Caco-2 (cell line): Measurements from ENCODE around the gene UBE2I. TPM values are rescaled to one million over a fixed set of nuclear protein-coding genes. Genes with fewer than 3 reads are reported as not detected.

Source experiments
- BruUV-seq: library from RNA; stranded (reverse); fragments of 400-500 nt; replicated peaks from 2 replicates; lab custom pipeline; 2021; lab: Mats Ljungman, UMichigan
- CTCF ChIA-PET: fragments of 300-600 bp; sonication (Branson Sonifier 250); formaldehyde crosslinking; loops from one replicate; lab custom pipeline; 2022; ENCODE audit warnings: antibody characterized with exemption; lab: Charles Lee
- POLR2A ChIA-PET: fragments of 300-600 bp; sonication (Branson Sonifier 250); formaldehyde crosslinking; loops from one replicate; lab custom pipeline; 2022; ENCODE audit warnings: antibody characterized with exemption; lab: Charles Lee
- DNase-seq, 2 experiments: peaks; one replicate each; pipeline versions ENCODE4 v3.0.0 to v3.0.0-alpha.2; 2020 to 2022
- H3K27me3 ChIP-seq: replicated peaks from 2 replicates; pipeline ENCODE4 v1.6.0; 2011; ENCODE audit warnings: low read length; ENCODE audit not compliant: control insufficient read depth, insufficient read depth
- H3K36me3 ChIP-seq: 2 replicates; pipeline ENCODE4 v1.5.1; 2011; ENCODE audit warnings: low read length; ENCODE audit not compliant: control insufficient read depth, insufficient read depth
- H3K4me1 ChIP-seq: fragments of 250-450 bp; sonication (Bioruptor Pico); 2 replicates; pipeline ENCODE4 v1.5.1; 2020; ENCODE audit warnings: mild to moderate bottlenecking
- H3K4me3 ChIP-seq: 2 replicates; pipeline ENCODE4 v1.5.1; 2011; ENCODE audit warnings: low read depth, mild to moderate bottlenecking, control low read depth, low read length
- H3K9me3 ChIP-seq: fragments of 250-450 bp; sonication (Bioruptor Pico); 2 replicates; pipeline ENCODE4 v1.5.1; 2020; ENCODE audit warnings: mild to moderate bottlenecking, moderate library complexity
- H3K27ac Mint-ChIP-seq: one replicate; pipeline ENCODE4 v1.8.0; 2022; ENCODE audit warnings: mixed read lengths; ENCODE audit not compliant: unreplicated experiment
- H3K27me3 Mint-ChIP-seq: one replicate; pipeline ENCODE4 v1.8.0; 2022; ENCODE audit warnings: mixed read lengths; ENCODE audit not compliant: insufficient read depth, unreplicated experiment
- H3K36me3 Mint-ChIP-seq: one replicate; pipeline ENCODE4 v1.8.0; 2022; ENCODE audit warnings: mild to moderate bottlenecking, mixed read lengths; ENCODE audit not compliant: insufficient read depth, unreplicated experiment
- H3K4me1 Mint-ChIP-seq: one replicate; pipeline ENCODE4 v1.8.0; 2022; ENCODE audit warnings: low read depth, mixed read lengths; ENCODE audit not compliant: unreplicated experiment
- H3K4me3 Mint-ChIP-seq: one replicate; pipeline ENCODE4 v1.8.0; 2022; ENCODE audit warnings: mild to moderate bottlenecking, moderate library complexity, mixed read lengths; ENCODE audit not compliant: unreplicated experiment
- H3K9me3 Mint-ChIP-seq: one replicate; pipeline ENCODE4 v1.8.0; 2022; ENCODE audit warnings: mixed read lengths; ENCODE audit not compliant: unreplicated experiment
- intact Hi-C: fragments of 100-400 bp; cut with micrococcal nuclease; formaldehyde crosslinking; loops from one replicate; pipeline ENCODE4 v1.10.0; 2022; ENCODE audit not compliant: unreplicated experiment
- total RNA-seq: library from RNA; stranded (reverse); gene quantifications from 2 replicates; pipeline ENCODE4 v1.2.3, GENCODE V29; 2022
- TF ChIP-seq, protein P1 (sequence below), 2 experiments: fragments of 200-600 bp in 1 of 2; IDR thresholded peaks; 1 replicate in 1 of 2; 2 replicates in 1 of 2; pipeline versions ENCODE4 v1.5.1 to v1.8.0; 2011 to 2022; ENCODE audit warnings: antibody characterized with exemption in 1 of 2, control low read depth in 1 of 2, inconsistent platforms in 1 of 2, low read depth in 1 of 2, low read length in 1 of 2, mild to moderate bottlenecking in 1 of 2, moderate library complexity in 1 of 2; ENCODE audit not compliant: insufficient read depth in 1 of 2, severe bottlenecking in 1 of 2, unreplicated experiment in 1 of 2

UBE2I gene
- total RNA-seq, 1 experiment from 2014 or later = 178 TPM

DNA sequence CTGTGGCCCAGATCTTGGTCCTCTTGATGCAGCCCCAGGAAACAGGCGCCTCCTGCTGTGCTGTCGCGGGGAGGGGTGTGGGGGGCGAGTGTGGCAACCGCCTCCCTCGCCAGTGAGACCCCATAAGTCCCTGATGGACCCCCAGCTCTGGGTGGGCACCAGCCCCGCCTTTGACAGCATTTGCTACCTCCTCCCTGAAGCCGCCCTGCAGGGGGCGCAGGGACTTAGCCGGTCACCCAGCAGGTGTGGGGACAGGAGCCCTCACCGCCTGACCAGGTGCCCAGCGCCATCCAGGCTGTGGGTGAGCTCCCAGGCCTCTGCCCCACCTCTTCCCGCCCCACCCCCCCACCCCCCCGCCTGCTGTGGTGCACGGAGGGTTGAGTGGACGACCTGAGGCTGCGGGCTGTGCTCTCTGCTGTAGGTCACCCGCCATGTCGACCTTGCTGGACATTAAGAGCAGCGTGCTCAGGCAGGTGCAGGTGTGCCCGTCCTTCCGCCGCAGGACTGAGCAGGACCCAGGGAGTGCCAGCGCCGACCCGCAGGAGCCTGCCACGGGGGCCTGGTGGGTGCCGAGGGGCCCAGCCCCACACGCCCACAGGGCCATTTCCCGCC, 28.8 kb downstream of the UBE2I start:
- no peak overlapping the region for H3K27ac Mint-ChIP-seq
- Histone ChIP-seq H3K36me3 (no peaks in the 10 kb centered on the region), H3K4me3 (no peak overlapping the region), H3K27me3 (peaks cover 1% of the 10 kb centered on the region; the same call in 1 of the 2 replicates), H3K4me1 (peaks cover 4% of the 10 kb centered on the region; the same call in 1 of the 2 replicates), H3K9me3 (no peaks in the 10 kb centered on the region)
- ChIA-PET CTCF (interaction anchor here (0.5 kb wide), 2 partner anchors 9 to 123 kb away, joined by 3 to 4 read pairs; no protein-coding TSS in a partner anchor), POLR2A (no interaction called here)
- no peaks in the 10 kb centered on the region for H3K9me3 Mint-ChIP-seq
- peaks cover 3% of the 10 kb centered on the region for H3K4me1 Mint-ChIP-seq
- intact Hi-C loops = no loop called here
- no peak overlapping the region for H3K4me3 Mint-ChIP-seq
- BruUV-seq = no TSS peak
- peaks cover 3% of the 10 kb centered on the region for H3K27me3 Mint-ChIP-seq
- peaks cover 4% of the 10 kb centered on the region for H3K36me3 Mint-ChIP-seq
- TF ChIP-seq, protein P1, sequence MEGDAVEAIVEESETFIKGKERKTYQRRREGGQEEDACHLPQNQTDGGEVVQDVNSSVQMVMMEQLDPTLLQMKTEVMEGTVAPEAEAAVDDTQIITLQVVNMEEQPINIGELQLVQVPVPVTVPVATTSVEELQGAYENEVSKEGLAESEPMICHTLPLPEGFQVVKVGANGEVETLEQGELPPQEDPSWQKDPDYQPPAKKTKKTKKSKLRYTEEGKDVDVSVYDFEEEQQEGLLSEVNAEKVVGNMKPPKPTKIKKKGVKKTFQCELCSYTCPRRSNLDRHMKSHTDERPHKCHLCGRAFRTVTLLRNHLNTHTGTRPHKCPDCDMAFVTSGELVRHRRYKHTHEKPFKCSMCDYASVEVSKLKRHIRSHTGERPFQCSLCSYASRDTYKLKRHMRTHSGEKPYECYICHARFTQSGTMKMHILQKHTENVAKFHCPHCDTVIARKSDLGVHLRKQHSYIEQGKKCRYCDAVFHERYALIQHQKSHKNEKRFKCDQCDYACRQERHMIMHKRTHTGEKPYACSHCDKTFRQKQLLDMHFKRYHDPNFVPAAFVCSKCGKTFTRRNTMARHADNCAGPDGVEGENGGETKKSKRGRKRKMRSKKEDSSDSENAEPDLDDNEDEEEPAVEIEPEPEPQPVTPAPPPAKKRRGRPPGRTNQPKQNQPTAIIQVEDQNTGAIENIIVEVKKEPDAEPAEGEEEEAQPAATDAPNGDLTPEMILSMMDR (IDR thresholded peaks at IDR 0.05; ENCODE audit: insufficient read depth in 1 of 2, low read depth in 1 of 2, low read length in 1 of 2, severe bottlenecking in 1 of 2, unreplicated experiment in 1 of 2) = peak; percentile 61 to 79
- peak; percentile 64 to 75 for DNase-seq

DNA sequence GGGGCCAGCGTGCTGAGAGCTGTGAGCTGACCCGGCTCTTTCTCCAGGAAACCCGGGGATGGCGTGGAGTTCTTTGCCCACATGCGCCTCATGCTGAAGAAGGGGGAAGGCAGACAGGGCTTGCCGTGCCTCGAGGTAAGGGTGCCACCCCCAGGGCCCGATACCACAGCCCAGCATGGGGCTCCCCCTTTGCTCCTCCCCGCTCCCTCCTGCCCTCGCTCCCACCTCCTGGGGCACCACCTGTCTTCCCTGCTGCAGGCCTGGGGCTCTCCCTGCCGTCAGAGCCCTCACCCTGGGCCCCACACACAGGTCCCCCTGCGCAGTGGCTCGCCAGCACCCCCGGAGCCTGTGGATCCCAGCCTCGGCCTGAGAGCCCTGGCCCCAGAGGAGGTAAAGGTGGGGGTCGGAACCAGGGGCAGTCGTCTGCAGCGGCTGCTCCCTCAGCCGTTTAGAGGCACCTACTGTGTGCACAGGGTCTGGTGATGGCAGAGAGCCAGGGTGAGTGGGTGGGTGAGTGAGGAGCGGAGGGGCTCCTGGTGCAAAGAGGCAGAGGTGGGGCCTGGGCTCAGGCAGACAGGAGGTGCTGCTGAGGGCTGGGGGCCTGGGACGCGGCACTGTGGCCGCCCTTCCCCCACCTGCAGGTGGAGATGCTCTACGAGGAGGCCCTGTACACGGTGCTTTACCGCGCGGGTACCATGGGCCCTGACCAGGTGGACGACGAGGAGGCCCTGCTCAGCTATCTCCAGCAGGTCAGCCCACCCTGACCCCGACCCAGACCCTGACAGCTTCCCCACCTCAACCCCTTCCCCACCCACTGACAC, 29.6 kb downstream of the UBE2I start:
- peaks cover 8% of the 10 kb centered on the region for H3K4me1 Mint-ChIP-seq
- no TSS peak for BruUV-seq
- peaks cover 3% of the 10 kb centered on the region for H3K27me3 Mint-ChIP-seq
- intact Hi-C loops = no loop called here
- no peak overlapping the region for H3K4me3 ChIP-seq
- H3K27me3 ChIP-seq = peaks cover 1% of the 10 kb centered on the region; the same call in 1 of the 2 replicates
- no peak for DNase-seq
- 0 out of 2 replicates have a peak, but pooled peaks cover 3% of the 10 kb centered on the region for H3K4me1 ChIP-seq
- no peaks in the 10 kb centered on the region for H3K36me3 ChIP-seq
- POLR2A ChIA-PET = no interaction called here
- no peaks in the 10 kb centered on the region for H3K9me3 ChIP-seq
- peaks cover 8% of the 10 kb centered on the region for H3K36me3 Mint-ChIP-seq
- H3K4me3 Mint-ChIP-seq = no peak overlapping the region
- CTCF ChIA-PET = interaction anchor here (0.5 kb wide), 1 partner anchor 8 kb away, joined by 3 read pairs; no protein-coding TSS in a partner anchor
- TF ChIP-seq, protein P1 (IDR thresholded peaks at IDR 0.05; ENCODE audit: insufficient read depth in 1 of 2, low read depth in 1 of 2, low read length in 1 of 2, severe bottlenecking in 1 of 2, unreplicated experiment in 1 of 2) = no peak
- no peak overlapping the region for H3K27ac Mint-ChIP-seq
- no peaks in the 10 kb centered on the region for H3K9me3 Mint-ChIP-seq

DNA sequence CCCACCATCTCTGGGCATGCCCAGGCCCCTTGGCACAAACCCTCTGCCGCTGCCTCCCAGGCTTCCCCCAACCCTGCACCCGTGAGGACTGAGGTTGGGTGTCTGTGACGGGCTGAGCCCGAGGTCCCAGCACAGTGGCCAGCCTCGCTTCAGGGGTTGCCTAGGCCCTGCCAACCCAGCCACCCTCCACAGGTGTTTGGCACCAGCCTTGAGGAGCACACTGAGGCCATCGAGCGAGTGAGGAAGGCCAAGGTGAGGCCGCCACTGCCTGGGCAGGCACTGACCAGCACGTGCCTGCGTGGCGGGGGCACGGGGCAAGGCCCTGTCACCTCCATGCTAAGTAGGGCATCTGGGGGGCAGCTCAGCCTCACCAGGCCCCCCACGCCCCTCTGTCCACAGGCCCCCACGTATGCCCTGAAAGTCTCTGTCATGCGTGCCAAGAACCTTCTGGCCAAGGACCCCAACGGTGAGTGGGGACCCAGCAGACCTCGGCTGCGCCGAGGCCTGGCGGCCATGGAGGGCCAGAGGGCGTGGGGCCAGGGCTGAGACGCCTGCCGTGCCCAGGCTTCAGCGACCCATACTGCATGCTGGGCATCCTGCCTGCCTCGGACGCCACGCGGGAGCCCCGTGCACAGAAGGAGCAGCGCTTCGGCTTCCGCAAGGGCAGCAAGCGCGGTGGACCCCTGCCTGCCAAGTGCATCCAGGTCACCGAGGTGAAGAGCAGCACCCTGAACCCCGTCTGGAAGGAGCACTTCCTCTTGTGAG, 31.5 kb downstream of the UBE2I start:
- POLR2A ChIA-PET = no interaction called here
- 0 out of 2 replicates have a peak, but pooled peaks cover 3% of the 10 kb centered on the region for H3K4me1 ChIP-seq
- no peaks in the 10 kb centered on the region for H3K9me3 ChIP-seq
- Mint-ChIP-seq H3K27ac (no peak overlapping the region), H3K4me3 (no peak overlapping the region), H3K9me3 (no peaks in the 10 kb centered on the region), H3K4me1 (peaks cover 8% of the 10 kb centered on the region), H3K36me3 (peaks cover 8% of the 10 kb centered on the region), H3K27me3 (peaks cover 3% of the 10 kb centered on the region)
- H3K36me3 ChIP-seq = no peaks in the 10 kb centered on the region; the same call in 1 of the 2 replicates
- TF ChIP-seq, protein P1 (IDR thresholded peaks at IDR 0.05; ENCODE audit: insufficient read depth in 1 of 2, low read depth in 1 of 2, low read length in 1 of 2, severe bottlenecking in 1 of 2, unreplicated experiment in 1 of 2) = no peak
- no TSS peak for BruUV-seq
- DNase-seq = no peak
- H3K4me3 ChIP-seq = no peak overlapping the region
- CTCF ChIA-PET = no interaction called here
- peaks cover 1% of the 10 kb centered on the region; the same call in 1 of the 2 replicates for H3K27me3 ChIP-seq
- intact Hi-C loops = no loop called here
